HEK293 (cell line): ENCODE data around the gene BAZ2B.

Experiments used
- CTCF ChIA-PET: fragments of 350-600 bp; formaldehyde crosslinking; extraction: SDS; loops from one replicate; lab custom pipeline; 2021; ENCODE audit warnings: antibody characterized with exemption; lab: Yijun Ruan, JAX
- POLR2A ChIA-PET: fragments of 300-600 bp; formaldehyde crosslinking; extraction: SDS; loops from one replicate; lab custom pipeline; 2020; ENCODE audit warnings: antibody characterized with exemption, inconsistent platforms; lab: Yijun Ruan, JAX
- H3K27ac ChIP-seq: fragments of 200-500 bp; sonication (Bioruptor generic); 2 replicates; pipeline ENCODE4 v1.5.1; 2014; ENCODE audit warnings: low read depth, low read length, control low read depth, inconsistent platforms; ENCODE audit errors: extremely low read depth
- H3K36me3 ChIP-seq, 2 experiments: fragments of 200-500 bp in 1 of 2; sonication (Bioruptor generic) in 1 of 2; 1 replicate in 1 of 2; 2 replicates in 1 of 2; pipeline ENCODE4 v1.5.1; 2014 to 2017; ENCODE audit warnings: inconsistent platforms in 2 of 2, low read length in 2 of 2; ENCODE audit not compliant: control insufficient read depth in 2 of 2, insufficient read depth in 1 of 2
- H3K4me1 ChIP-seq: fragments of 200-500 bp; sonication (Bioruptor generic); 2 replicates; pipeline ENCODE4 v1.5.1; 2014; ENCODE audit warnings: mild to moderate bottlenecking, low read length, inconsistent platforms; ENCODE audit not compliant: control insufficient read depth, insufficient read depth
- H3K4me3 ChIP-seq: 2 replicates; pipeline ENCODE4 v1.5.1; 2011; ENCODE audit warnings: low read depth, mild to moderate bottlenecking, control low read depth, low read length, moderate library complexity
- H3K9me3 ChIP-seq: fragments of 200-500 bp; sonication (Bioruptor generic); 2 replicates; pipeline ENCODE4 v1.5.1; 2014; ENCODE audit warnings: low read depth, low read length, inconsistent platforms; ENCODE audit not compliant: control insufficient read depth, insufficient read depth
- GLI2 ChIP-seq: fragments of 450-650 bp; formaldehyde crosslinking; IDR thresholded peaks from 2 replicates; pipeline ENCODE4; 2017; ENCODE audit warnings: missing biosample characterization, missing genetic modification characterization, low read depth, borderline replicate concordance
- GLIS1 ChIP-seq: fragments of 450-650 bp; formaldehyde crosslinking; IDR thresholded peaks from 2 replicates; pipeline ENCODE4 v1.5.1; 2016; ENCODE audit warnings: missing biosample characterization, missing genetic modification characterization
- GLIS2 ChIP-seq: fragments of 450-650 bp; formaldehyde crosslinking; IDR thresholded peaks from 2 replicates; pipeline ENCODE4 v1.5.1; 2016; ENCODE audit warnings: missing biosample characterization, missing genetic modification characterization
- HOXD13 ChIP-seq: sonication (generic); formaldehyde crosslinking; IDR thresholded peaks from 2 replicates; pipeline ENCODE4 v1.8.0; 2022; ENCODE audit warnings: missing genetic modification reagents, borderline replicate concordance
- KLF7 ChIP-seq: fragments of 450-650 bp; formaldehyde crosslinking; IDR thresholded peaks from 2 replicates; pipeline ENCODE4 v1.5.1; 2016; ENCODE audit warnings: missing biosample characterization, missing genetic modification characterization, borderline replicate concordance
- MYNN ChIP-seq: fragments of 450-650 bp; formaldehyde crosslinking; IDR thresholded peaks from 2 replicates; pipeline ENCODE4 v1.5.1; 2016; ENCODE audit warnings: missing biosample characterization, missing genetic modification characterization, borderline replicate concordance
- SP7 ChIP-seq: fragments of 450-650 bp; formaldehyde crosslinking; IDR thresholded peaks from 2 replicates; pipeline ENCODE4 v1.5.1; 2016; ENCODE audit warnings: missing biosample characterization, missing genetic modification characterization
- ZEB2 ChIP-seq: fragments of 450-650 bp; formaldehyde crosslinking; IDR thresholded peaks from 2 replicates; pipeline ENCODE4 v1.5.1; 2016; ENCODE audit warnings: missing biosample characterization, missing genetic modification characterization
- ZNF132 ChIP-seq: fragments of 450-650 bp; formaldehyde crosslinking; IDR thresholded peaks from 2 replicates; pipeline ENCODE4 v1.5.1; 2017; ENCODE audit warnings: missing biosample characterization, missing genetic modification characterization, borderline replicate concordance
- ZNF138 ChIP-seq: fragments of 450-650 bp; formaldehyde crosslinking; IDR thresholded peaks from 2 replicates; pipeline ENCODE4 v1.5.1; 2016; ENCODE audit warnings: missing biosample characterization, missing genetic modification characterization, borderline replicate concordance
- ZNF155 ChIP-seq: fragments of 450-650 bp; formaldehyde crosslinking; IDR thresholded peaks from 2 replicates; pipeline ENCODE4 v1.5.1; 2016; ENCODE audit warnings: missing biosample characterization, missing genetic modification characterization
- ZNF169 ChIP-seq: fragments of 450-650 bp; formaldehyde crosslinking; IDR thresholded peaks from 2 replicates; pipeline ENCODE4 v1.5.1; 2016; ENCODE audit warnings: missing biosample characterization, missing genetic modification characterization
- ZNF175 ChIP-seq: fragments of 450-650 bp; formaldehyde crosslinking; IDR thresholded peaks from 2 replicates; pipeline ENCODE4 v1.5.1; 2016; ENCODE audit warnings: missing biosample characterization, missing genetic modification characterization
- ZNF2 ChIP-seq: fragments of 450-650 bp; formaldehyde crosslinking; IDR thresholded peaks from 2 replicates; pipeline ENCODE4 v1.5.1; 2016; ENCODE audit warnings: missing biosample characterization, missing genetic modification characterization
- ZNF248 ChIP-seq: fragments of 450-650 bp; formaldehyde crosslinking; IDR thresholded peaks from 2 replicates; pipeline ENCODE4 v1.5.1; 2017; ENCODE audit warnings: missing biosample characterization, missing genetic modification characterization
- ZNF335 ChIP-seq: fragments of 450-650 bp; formaldehyde crosslinking; conservative IDR thresholded peaks from 2 replicates; pipeline ENCODE4 v1.5.1; 2016; ENCODE audit warnings: missing biosample characterization, missing genetic modification characterization
- ZNF423 ChIP-seq: fragments of 450-650 bp; formaldehyde crosslinking; IDR thresholded peaks from 2 replicates; pipeline ENCODE4 v1.5.1; 2016; ENCODE audit warnings: missing biosample characterization, missing genetic modification characterization
- ZNF426 ChIP-seq: fragments of 450-650 bp; formaldehyde crosslinking; IDR thresholded peaks from 2 replicates; pipeline ENCODE4 v1.5.1; 2017; ENCODE audit warnings: missing biosample characterization, missing genetic modification characterization, mild to moderate bottlenecking, inconsistent platforms, moderate library complexity
- ZNF473 ChIP-seq: fragments of 450-650 bp; formaldehyde crosslinking; IDR thresholded peaks from 2 replicates; pipeline ENCODE4 v1.5.1; 2017; ENCODE audit warnings: missing biosample characterization, missing genetic modification characterization
- ZNF510 ChIP-seq: fragments of 450-650 bp; formaldehyde crosslinking; IDR thresholded peaks from 2 replicates; pipeline ENCODE4 v1.5.1; 2018; ENCODE audit warnings: mild to moderate bottlenecking, missing genetic modification characterization, missing biosample characterization; ENCODE audit not compliant: insufficient replicate concordance
- ZNF548 ChIP-seq: fragments of 450-650 bp; formaldehyde crosslinking; IDR thresholded peaks from 2 replicates; pipeline ENCODE4 v1.5.1; 2016; ENCODE audit warnings: missing biosample characterization, missing genetic modification characterization
- ZNF549 ChIP-seq: fragments of 450-650 bp; IDR thresholded peaks from 2 replicates; pipeline ENCODE4 v1.5.1; 2018; ENCODE audit warnings: missing biosample characterization, missing genetic modification characterization, mild to moderate bottlenecking, inconsistent platforms, moderate library complexity
- ZNF585B ChIP-seq: fragments of 450-650 bp; formaldehyde crosslinking; IDR thresholded peaks from 2 replicates; pipeline ENCODE4 v1.5.1; 2016; ENCODE audit warnings: missing biosample characterization, missing genetic modification characterization
- ZNF600 ChIP-seq: fragments of 450-650 bp; formaldehyde crosslinking; IDR thresholded peaks from 2 replicates; pipeline ENCODE4 v1.5.1; 2016; ENCODE audit warnings: missing biosample characterization, missing genetic modification characterization
- ZNF626 ChIP-seq: fragments of 450-650 bp; sonication (Bioruptor Pico); formaldehyde crosslinking; IDR thresholded peaks from 2 replicates; pipeline ENCODE4 v1.5.1; 2018; ENCODE audit warnings: missing biosample characterization, missing genetic modification characterization, inconsistent platforms
- TF ChIP-seq, protein P1 (sequence below): fragments of 450-650 bp; formaldehyde crosslinking; IDR thresholded peaks from 2 replicates; pipeline ENCODE4 v1.5.1; 2016; ENCODE audit warnings: missing biosample characterization, missing genetic modification characterization
- TF ChIP-seq, protein P2 (sequence below): fragments of 450-650 bp; formaldehyde crosslinking; IDR thresholded peaks from 2 replicates; pipeline ENCODE4 v1.5.1; 2016; ENCODE audit warnings: missing biosample characterization, missing genetic modification characterization
- TF ChIP-seq, protein P3 (sequence below): fragments of 450-650 bp; IDR thresholded peaks from 2 replicates; pipeline ENCODE4 v1.5.1; 2018; ENCODE audit warnings: missing biosample characterization, missing genetic modification characterization
- TF ChIP-seq, protein P4 (sequence below): fragments of 450-650 bp; formaldehyde crosslinking; IDR thresholded peaks from 2 replicates; pipeline ENCODE4 v1.5.1; 2016; ENCODE audit warnings: missing biosample characterization, missing genetic modification characterization

Gene BAZ2B

DNA sequence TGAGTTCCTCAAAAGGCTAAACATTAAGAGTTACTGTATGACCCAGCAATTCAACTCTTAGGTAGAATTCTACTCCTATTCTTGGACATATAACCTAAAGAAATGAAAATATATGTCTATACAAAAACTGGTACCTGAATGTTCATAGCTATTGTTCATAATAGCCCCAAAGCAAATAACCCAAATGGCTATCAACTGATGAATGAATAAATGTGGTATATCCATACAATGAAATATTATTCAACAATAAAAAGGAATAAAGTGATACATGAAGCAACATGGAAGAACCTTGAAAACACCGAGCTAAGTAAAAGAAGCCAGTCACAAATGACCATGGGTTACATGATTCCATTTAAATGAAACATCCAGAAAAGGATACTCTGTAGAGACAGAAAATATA, 114.6 kb downstream of the BAZ2B start (continued):
- TF ChIP-seq, protein P1, sequence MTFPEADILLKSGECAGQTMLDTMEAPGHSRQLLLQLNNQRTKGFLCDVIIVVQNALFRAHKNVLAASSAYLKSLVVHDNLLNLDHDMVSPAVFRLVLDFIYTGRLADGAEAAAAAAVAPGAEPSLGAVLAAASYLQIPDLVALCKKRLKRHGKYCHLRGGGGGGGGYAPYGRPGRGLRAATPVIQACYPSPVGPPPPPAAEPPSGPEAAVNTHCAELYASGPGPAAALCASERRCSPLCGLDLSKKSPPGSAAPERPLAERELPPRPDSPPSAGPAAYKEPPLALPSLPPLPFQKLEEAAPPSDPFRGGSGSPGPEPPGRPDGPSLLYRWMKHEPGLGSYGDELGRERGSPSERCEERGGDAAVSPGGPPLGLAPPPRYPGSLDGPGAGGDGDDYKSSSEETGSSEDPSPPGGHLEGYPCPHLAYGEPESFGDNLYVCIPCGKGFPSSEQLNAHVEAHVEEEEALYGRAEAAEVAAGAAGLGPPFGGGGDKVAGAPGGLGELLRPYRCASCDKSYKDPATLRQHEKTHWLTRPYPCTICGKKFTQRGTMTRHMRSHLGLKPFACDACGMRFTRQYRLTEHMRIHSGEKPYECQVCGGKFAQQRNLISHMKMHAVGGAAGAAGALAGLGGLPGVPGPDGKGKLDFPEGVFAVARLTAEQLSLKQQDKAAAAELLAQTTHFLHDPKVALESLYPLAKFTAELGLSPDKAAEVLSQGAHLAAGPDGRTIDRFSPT (tag by site-specific recombination) = no peak
- TF ChIP-seq, protein P2, sequence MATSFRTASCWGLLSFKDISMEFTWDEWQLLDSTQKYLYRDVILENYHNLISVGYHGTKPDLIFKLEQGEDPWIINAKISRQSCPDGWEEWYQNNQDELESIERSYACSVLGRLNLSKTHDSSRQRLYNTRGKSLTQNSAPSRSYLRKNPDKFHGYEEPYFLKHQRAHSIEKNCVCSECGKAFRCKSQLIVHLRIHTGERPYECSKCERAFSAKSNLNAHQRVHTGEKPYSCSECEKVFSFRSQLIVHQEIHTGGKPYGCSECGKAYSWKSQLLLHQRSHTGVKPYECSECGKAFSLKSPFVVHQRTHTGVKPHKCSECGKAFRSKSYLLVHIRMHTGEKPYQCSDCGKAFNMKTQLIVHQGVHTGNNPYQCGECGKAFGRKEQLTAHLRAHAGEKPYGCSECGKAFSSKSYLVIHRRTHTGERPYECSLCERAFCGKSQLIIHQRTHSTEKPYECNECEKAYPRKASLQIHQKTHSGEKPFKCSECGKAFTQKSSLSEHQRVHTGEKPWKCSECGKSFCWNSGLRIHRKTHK (tag by site-specific recombination) = no peak
- TF ChIP-seq, protein P3, sequence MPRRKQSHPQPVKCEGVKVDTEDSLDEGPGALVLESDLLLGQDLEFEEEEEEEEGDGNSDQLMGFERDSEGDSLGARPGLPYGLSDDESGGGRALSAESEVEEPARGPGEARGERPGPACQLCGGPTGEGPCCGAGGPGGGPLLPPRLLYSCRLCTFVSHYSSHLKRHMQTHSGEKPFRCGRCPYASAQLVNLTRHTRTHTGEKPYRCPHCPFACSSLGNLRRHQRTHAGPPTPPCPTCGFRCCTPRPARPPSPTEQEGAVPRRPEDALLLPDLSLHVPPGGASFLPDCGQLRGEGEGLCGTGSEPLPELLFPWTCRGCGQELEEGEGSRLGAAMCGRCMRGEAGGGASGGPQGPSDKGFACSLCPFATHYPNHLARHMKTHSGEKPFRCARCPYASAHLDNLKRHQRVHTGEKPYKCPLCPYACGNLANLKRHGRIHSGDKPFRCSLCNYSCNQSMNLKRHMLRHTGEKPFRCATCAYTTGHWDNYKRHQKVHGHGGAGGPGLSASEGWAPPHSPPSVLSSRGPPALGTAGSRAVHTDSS (tag by site-specific recombination) = no peak
- TF ChIP-seq ZNF248 (tag by site-specific recombination) = no peak
- TF ChIP-seq ZNF510 (tag by site-specific recombination) = no peak
- no peak for TF ChIP-seq GLIS2 (tag by site-specific recombination)
- TF ChIP-seq GLIS1 (tag by site-specific recombination) = no peak
- no peak for TF ChIP-seq MYNN

DNA sequence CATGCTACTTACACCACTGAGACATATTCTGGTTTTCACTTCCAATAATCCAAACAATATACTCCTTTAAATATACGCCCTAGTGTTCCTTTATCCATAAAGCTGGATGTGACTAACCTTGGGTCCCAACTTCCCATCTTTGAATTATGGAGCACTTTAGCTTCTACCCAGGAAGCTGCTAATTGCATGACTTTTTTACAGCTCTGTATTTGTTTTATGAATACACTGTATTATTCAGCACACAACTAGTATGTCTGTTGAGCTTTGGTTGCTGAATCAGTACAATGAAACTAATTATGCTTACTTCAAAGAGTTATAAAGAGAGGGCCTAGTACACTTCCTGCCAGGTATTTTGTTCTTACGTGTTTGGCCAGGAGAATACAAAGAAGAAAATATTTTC, 118.5 kb downstream of the BAZ2B start:
- Histone ChIP-seq H3K27ac (no peak overlapping the region), H3K36me3 (no peaks in the 10 kb centered on the region), H3K9me3 (no peaks in the 10 kb centered on the region; the same call in 1 of the 2 replicates), H3K4me1 (no peaks in the 10 kb centered on the region; the same call in 1 of the 2 replicates), H3K4me3 (no peak overlapping the region)
- POLR2A ChIA-PET = interaction anchor here (0.5 kb wide), 1 partner anchor 100 kb away, joined by 4 read pairs; no protein-coding TSS in a partner anchor
- TF ChIP-seq SP7 (tag by site-specific recombination) (no peak), ZNF169 (tag by site-specific recombination) (no peak), KLF7 (tag by site-specific recombination) (no peak), ZNF138 (tag by site-specific recombination) (no peak), ZEB2 (no peak)
- TF ChIP-seq, protein P4, sequence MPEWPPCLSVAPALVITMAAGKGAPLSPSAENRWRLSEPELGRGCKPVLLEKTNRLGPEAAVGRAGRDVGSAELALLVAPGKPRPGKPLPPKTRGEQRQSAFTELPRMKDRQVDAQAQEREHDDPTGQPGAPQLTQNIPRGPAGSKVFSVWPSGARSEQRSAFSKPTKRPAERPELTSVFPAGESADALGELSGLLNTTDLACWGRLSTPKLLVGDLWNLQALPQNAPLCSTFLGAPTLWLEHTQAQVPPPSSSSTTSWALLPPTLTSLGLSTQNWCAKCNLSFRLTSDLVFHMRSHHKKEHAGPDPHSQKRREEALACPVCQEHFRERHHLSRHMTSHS (tag by site-specific recombination) = no peak
- CTCF ChIA-PET = interaction anchor here (0.7 kb wide), 1 partner anchor 34 kb away, joined by 3 read pairs; no protein-coding TSS in a partner anchor

DNA sequence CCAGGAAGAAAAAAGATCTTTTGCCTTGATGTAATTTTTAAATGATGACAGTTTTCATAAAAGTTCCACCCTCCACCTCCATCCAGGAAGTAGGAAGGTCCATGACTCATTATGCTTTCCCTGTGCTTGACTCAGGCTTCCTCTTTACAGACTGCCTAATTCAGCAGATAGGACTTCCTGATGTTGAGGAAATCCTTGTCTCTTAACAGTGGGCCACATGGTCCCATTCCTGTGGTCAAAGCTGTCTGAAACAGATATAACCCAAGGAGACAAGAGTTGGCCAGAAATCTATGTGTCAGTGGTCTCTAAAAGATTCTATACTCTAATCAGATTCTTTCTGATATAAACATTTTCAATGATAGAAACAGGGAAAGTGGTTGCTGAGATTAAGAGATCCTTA, 119.1 kb downstream of the BAZ2B start:
- TF ChIP-seq ZNF585B (tag by site-specific recombination) (no peak), ZNF626 (tag by site-specific recombination) (no peak), ZNF132 (tag by site-specific recombination) (no peak), ZNF175 (tag by site-specific recombination) (no peak), GLI2 (tag by site-specific recombination) (no peak), ZNF426 (no peak), ZNF2 (tag by site-specific recombination) (no peak), ZNF155 (no peak), ZNF473 (no peak), ZNF549 (tag by site-specific recombination) (no peak), ZNF548 (tag by site-specific recombination) (no peak), ZNF423 (no peak), ZNF600 (tag by site-specific recombination) (no peak), HOXD13 (CRISPR knock-in tag) (no peak), ZNF335 (tag by site-specific recombination) (no peak)
- TF ChIP-seq, all 188 proteins: peak for 0
- Histone ChIP-seq H3K36me3 (no peaks in the 10 kb centered on the region), H3K9me3 (no peaks in the 10 kb centered on the region; the same call in 1 of the 2 replicates), H3K27ac (no peak overlapping the region), H3K4me1 (no peaks in the 10 kb centered on the region; the same call in 1 of the 2 replicates), H3K4me3 (no peak overlapping the region)
- POLR2A ChIA-PET = interaction anchor here (0.5 kb wide), 1 partner anchor 99 kb away, joined by 4 read pairs; no protein-coding TSS in a partner anchor
- CTCF ChIA-PET = interaction anchor here (0.5 kb wide), 1 partner anchor 377 kb away, joined by 4 read pairs; no protein-coding TSS in a partner anchor
